MV-4-11 (cell line): ENCODE results near the gene DPYSL3.
"Not testable (repeated sequence)": the region's sequence is repeated elsewhere in the genome, so short reads cannot be mapped to it uniquely, and the experiment has no call there.

Experiments used
- DNase-seq: peaks from one replicate; lab custom pipeline; 2025; lab: John Stamatoyannopoulos, UW

DPYSL3 gene

GRCh38 chr5:147509710-147510651 lies at the start of gene DPYSL3:
Gene DPYSL3, minus strand, starts transcription at chr5:147510068. Its CDS starts 210 bp downstream, at chr5:147509858.
- no peak for DNase-seq

GRCh38 chr5:147558826-147559225 lies 49.0 kb upstream of the DPYSL3 start:
- DNase-seq = peak; percentile 41

- no peak for DNase-seq
Observed at GRCh38 chr5:147557876-147558745, 48.2 kb upstream of the DPYSL3 start.

- DNase-seq = peak; percentile 72
Observed at GRCh38 chr5:147555176-147555575, 45.3 kb upstream of the DPYSL3 start.

- DNase-seq = no peak
Observed at GRCh38 chr5:147554261-147554817, 44.5 kb upstream of the DPYSL3 start.

GRCh38 chr5:147553817-147554216 lies 43.9 kb upstream of the DPYSL3 start:
- DNase-seq = not testable (repeated sequence)

- DNase-seq = no peak
Observed at GRCh38 chr5:147552897-147553296, 43.0 kb upstream of the DPYSL3 start.

GRCh38 chr5:147551677-147552076 lies 41.8 kb upstream of the DPYSL3 start:
- no peak for DNase-seq

GRCh38 chr5:147547730-147548129 lies 37.9 kb upstream of the DPYSL3 start:
- DNase-seq = no peak

- no peak for DNase-seq
Observed at GRCh38 chr5:147544556-147544955, 34.7 kb upstream of the DPYSL3 start.

- DNase-seq = no peak
Observed at GRCh38 chr5:147539053-147539452, 29.2 kb upstream of the DPYSL3 start.

- no peak for DNase-seq
Observed at GRCh38 chr5:147538236-147538635, 28.4 kb upstream of the DPYSL3 start.

- DNase-seq = no peak
Observed at GRCh38 chr5:147534172-147534951, 24.5 kb upstream of the DPYSL3 start.

GRCh38 chr5:147532156-147532555 lies 22.3 kb upstream of the DPYSL3 start:
- no peak for DNase-seq

- no peak for DNase-seq
Observed at GRCh38 chr5:147530530-147531389, 20.9 kb upstream of the DPYSL3 start.

- no peak for DNase-seq
Observed at GRCh38 chr5:147523069-147523468, 13.2 kb upstream of the DPYSL3 start.

GRCh38 chr5:147522435-147522834 lies 12.6 kb upstream of the DPYSL3 start:
- no peak for DNase-seq

- DNase-seq = no peak
Observed at GRCh38 chr5:147520450-147520849, 10.6 kb upstream of the DPYSL3 start.

- DNase-seq = no peak
Observed at GRCh38 chr5:147519380-147519779, 9.5 kb upstream of the DPYSL3 start.

- no peak for DNase-seq
Observed at GRCh38 chr5:147517383-147517782, 7.5 kb upstream of the DPYSL3 start.

GRCh38 chr5:147515269-147515668 lies 5.4 kb upstream of the DPYSL3 start:
- DNase-seq = no peak
